SH-SY5Y (cell line): Measurements from ENCODE around the gene IL10.

Experiments used
- GATA2 ChIP-seq: IDR thresholded peaks from 2 replicates; pipeline ENCODE4 v1.6.1; 2011; ENCODE audit warnings: mild to moderate bottlenecking, low read depth, low read length
- GATA3 ChIP-seq: IDR thresholded peaks from 2 replicates; pipeline ENCODE4 v1.6.1; 2011; ENCODE audit warnings: low read depth, mild to moderate bottlenecking, low read length, moderate library complexity

IL10 gene

DNA sequence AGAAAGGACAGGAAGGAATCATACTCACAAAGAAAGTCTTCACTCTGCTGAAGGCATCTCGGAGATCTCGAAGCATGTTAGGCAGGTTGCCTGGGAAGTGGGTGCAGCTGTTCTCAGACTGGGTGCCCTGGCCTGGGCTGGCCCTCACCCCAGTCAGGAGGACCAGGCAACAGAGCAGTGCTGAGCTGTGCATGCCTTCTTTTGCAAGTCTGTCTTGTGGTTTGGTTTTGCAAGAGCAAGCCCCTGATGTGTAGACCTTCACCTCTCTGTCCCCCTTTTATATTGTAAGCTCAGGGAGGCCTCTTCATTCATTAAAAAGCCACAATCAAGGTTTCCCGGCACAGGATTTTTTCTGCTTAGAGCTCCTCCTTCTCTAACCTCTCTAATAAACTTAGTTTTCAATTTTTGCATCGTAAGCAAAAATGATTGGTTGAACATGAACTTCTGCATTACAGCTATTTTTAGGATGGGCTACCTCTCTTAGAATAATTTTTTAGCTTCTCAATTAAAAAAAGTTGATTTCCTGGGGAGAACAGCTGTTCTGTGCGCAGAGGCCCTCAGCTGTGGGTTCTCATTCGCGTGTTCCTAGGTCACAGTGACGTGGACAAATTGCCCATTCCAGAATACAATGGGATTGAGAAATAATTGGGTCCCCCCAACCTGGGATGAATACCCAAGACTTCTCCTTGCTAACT lies at the start of gene IL10:
TSS of gene IL10 (minus strand) at position 252 of the 695 bp plus-strand sequence. CDS start at position 193, 59 bp downstream.
- TF ChIP-seq GATA2 (no peak), GATA3 (no peak)

DNA sequence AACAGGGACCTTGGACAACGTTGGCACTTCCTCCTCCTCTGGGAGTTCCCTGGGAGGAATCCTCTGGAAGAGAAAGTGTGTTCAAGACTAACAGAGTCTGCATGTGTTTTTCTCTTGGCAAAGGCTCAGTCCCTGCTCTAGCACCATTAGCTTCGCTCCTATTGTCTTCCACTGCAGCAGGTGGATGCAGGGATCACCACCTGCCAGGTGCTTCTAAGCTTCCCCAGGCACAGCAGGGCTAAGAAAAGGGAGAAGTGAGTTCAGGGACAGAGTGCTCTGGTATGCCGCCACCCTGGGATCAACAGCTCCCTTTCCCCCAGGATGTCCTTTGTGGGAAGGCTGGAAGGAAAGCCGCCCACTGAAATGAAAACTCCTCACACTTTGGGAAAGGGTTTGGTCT lies 49.2 kb upstream of the IL10 start:
- no peak for TF ChIP-seq GATA2
- TF ChIP-seq GATA3: no peak

DNA sequence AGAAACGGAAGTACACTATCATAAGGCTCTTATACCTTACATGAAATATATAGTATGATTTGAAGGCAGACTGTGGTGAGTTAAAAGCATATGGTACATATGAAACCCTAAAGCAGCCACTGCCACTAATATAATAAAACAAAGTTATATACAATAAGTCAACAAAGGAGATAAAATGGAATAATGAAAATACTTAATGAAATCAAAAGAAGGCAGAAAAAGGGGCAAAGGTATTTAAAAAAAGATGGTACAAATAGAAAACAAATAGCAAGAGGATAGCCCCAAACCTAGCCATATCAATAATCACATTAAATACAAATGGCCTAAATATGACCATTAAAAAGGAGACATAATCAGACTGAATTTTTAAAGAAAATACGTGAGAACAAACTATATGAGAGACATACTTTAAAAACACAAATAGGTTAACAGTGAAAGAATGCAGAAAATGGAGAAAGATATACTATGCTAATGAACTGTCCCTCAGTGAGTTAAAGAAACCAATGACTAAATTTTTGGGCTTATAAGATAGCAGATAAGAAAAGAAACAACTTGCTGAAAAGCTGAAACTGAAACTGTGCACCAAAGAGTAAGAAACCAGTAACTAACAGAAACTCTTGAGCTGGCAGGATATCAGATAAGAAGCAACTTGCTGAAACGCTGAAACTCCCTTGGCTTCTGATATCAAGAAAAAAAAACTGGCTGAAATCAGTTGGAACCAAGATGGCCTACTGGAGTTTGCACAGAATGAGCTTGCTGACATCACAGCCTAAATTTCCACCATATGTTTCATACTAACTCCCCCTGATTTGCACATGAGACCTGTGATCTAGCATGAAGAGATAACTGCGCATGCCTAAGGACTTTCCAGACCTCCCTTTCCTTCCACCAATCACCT lies 44.3 kb upstream of the IL10 start:
- TF ChIP-seq GATA2 (no peak), GATA3 (no peak)

DNA sequence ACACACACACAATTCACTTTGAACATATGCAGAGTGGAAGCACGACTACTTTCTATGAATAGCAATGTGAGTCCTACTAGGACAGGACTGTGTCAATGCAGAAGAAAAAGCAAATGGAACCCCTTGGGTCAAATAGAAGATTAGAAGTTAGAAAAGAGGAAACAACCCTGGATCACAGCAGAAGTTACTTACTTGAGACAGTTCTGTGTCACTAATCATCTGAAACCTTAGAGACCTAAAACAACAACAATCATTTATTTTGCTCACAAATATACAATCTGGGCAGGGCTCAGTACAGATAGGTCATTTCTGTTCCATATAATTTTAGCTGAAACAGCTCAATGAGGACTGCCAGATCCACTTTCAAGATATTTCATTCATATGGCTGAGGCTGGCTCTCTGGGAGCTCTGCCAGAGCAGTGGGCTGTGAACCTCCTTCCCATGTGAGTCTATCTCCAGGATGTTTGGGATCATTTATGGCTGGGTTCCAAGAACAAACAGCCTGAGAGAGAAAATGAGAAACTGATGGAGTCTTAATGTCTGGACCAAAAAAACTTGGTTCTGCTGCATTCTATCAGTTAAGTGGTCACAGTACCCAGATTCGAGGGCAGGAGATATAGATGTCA lies 42.5 kb upstream of the IL10 start:
- TF ChIP-seq GATA3 (peak; percentile 82; the same call in 1 of the 2 replicates), GATA2 (peak; percentile 92)

DNA sequence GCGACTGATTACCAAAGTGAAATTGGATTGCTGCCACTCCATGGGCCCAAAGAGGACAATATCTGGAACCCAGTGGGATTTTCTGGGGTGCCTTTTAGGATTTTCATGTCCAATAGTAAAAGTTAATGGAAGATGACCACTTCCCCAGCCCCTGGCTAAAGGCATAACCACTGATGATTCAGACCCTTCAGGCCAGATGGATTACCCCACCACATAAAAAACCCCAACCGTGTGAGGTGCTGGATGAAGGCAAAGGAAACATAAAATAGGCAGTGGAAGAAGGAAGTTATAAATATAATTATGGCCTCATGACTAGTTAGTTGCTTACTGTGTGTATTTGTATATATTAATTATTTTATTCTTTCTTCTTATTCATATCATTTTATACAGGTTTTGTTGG lies 40.2 kb upstream of the IL10 start:
- no peak for TF ChIP-seq GATA2
- no peak for TF ChIP-seq GATA3

DNA sequence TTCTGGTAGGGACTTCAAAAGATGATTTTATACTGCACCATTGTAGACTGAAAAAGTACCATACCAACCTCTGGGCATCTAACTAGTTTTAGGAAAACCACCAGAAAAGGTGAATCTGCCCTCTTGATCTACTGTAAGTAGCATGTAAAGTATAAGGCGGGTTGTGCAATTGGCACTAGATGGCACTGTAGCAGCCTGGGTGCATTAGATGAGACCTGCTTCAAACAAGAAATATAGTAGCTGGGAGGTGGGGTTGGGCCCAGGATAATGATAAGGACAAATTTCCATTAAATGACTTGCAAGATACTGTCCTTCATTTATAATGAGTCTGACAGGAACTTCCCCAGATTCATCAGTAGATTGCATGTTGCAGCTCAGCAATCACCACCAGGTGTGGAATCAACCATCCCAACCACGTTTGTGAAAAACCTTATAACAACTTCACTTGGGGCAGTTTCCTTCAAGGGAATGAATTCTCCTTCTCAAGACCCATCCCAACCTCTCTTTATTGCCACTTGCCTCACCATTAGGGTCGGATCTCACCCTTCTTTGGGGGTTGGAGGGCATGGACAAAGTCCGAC lies 37.3 kb upstream of the IL10 start:
- TF ChIP-seq GATA2: no peak
- TF ChIP-seq GATA3: no peak

DNA sequence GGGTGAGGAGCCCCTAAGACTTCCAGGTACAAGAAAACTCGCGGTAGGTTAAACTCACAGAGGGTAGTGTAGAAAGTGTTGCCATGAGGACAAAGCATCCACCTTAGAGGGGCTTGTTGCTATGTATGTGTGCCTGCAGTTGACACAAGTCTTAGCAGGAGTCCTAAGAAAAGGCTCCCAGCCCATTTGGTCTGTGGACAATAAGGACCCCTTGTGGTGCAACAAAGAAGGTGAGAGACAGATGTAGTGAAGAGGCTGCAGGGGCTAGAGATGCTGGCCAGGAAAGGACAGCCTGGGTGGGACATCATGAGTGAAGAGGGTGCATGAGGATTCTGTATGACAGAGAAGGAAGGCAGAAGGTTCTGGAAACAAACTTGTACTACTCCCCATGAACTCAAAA lies 36.3 kb upstream of the IL10 start:
- TF ChIP-seq GATA3: no peak
- TF ChIP-seq GATA2: no peak

DNA sequence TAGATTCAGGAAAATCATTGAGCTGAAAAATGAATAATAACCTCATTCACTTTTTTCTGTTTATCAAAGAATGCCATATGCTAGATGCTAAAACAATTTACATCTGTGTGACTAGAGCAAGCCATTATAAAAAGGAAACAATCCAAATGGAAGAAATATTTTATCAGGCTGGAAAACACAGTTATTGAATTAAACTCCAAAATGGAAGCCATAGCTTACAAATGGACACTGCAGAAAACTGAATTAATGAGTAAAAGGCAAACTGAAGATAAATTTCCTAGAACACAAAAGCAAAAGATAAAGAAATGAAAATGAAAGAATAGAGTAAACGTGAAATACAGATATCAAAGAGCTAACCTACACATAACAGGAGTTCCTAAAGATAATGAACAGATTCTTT lies 33.1 kb upstream of the IL10 start:
- no peak; the same call in 1 of the 2 replicates for TF ChIP-seq GATA3
- peak; percentile 38; the same call in 1 of the 2 replicates for TF ChIP-seq GATA2

DNA sequence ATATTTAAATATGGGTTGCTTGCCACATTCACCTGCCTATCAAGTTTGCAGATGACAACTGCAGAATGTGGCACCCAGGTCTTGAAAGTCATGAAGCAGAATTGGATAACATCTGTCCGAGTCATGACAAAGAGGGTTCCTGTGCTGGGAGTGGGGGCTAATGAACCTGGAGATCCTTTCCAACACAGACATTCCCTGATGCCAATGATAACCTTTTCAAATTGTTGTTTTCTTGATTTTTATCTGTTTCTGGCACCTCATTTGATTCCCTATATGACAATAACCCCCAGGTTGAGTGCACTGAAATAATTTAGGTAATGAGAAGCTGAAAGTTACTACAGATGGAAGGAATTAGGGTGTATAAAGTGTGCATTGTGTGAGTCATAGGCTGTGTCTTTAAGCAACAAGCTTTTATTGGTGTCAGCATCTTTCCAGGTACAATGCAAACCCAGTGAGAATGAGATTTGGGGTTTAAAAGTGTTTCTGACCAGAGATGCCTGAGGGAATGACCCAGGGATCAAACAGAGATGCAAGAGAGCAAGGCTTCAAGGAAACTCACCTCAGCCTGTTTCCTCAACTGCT lies 32.0 kb upstream of the IL10 start:
- TF ChIP-seq GATA2 (peak; percentile 91), GATA3 (peak; percentile 84)

DNA sequence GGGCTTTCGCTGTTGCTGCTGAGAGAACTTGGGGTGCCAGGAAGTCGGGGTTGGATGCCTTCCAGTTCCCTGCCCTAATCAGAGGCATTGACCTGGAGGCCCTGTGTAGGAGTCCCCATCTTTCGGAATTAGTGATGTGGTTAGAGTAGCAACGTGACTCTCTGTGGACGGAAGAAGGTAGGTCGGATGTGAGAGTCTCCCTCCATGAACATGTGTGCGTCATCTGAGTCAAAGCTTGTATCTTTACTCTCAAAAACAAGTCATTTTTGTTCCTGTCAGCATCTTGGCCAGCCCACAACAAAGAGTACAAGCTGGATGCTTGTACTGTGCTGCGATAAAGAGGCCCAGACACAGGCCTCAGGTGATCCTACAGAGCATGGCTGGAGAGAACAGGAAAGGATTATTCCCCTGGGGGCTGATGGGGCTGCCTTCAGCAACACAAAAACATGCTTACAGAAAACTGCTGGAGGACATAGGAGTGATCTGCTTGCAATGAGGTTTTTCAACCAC lies 31.0 kb upstream of the IL10 start:
- TF ChIP-seq GATA2: no peak
- no peak for TF ChIP-seq GATA3

DNA sequence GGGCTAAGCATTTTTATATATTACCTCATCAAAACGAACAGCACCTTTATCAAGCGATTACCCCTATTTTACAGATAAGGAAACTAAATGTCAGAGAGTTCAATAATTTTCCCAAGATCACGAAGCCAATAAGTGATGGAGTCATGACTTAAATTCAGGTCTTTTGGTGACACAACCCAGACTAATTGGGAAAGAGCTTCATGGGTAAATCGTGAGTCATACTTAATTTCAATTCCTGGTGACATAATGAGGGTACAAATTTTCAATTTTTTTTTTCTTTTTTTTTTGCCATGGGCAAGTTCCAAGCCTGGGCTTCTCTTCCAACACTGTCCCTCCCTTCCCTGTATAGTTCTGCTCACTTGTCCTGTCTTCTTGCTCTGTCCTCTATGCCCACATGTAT lies 30.1 kb upstream of the IL10 start:
- TF ChIP-seq GATA2 (no peak), GATA3 (no peak)

DNA sequence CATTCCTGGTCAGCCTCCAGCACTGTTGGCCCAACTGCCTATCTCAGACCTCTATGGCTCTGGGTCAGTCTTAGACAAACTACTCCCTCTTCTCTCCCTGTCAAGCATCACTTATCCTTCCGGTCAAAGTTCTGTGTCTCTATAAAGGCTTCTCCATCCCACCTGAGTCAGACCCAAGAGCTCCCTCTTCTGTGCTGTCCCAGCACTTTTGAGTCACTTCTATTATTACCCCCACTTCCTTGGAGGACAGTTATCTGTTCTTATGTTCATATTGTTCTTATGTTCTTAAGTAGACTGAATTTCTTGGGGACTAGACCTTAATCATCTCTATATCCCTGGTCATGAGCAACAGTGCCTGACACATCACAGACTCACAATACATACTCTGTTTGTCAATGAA lies 29.2 kb upstream of the IL10 start:
- TF ChIP-seq GATA3: no peak
- no peak for TF ChIP-seq GATA2

DNA sequence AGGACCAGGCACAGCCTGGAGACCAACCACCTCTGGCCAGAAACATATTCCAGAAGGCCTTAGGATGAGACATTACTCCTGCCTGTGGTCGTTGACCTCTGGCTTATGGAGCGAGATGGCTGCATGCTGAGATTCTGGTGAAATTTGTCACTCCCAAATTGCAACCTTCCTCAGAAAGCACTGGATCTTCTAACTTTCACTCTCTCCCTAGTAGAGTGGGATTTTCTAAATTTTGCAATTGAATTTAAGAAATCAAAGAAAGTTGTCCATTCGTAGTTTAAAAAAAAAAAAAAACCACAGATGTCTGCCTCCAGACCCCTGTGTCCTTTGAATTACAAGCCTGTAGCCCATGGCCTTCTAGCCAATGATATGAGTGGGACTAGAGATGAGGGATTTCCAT lies 28.6 kb upstream of the IL10 start:
- no peak for TF ChIP-seq GATA2

DNA sequence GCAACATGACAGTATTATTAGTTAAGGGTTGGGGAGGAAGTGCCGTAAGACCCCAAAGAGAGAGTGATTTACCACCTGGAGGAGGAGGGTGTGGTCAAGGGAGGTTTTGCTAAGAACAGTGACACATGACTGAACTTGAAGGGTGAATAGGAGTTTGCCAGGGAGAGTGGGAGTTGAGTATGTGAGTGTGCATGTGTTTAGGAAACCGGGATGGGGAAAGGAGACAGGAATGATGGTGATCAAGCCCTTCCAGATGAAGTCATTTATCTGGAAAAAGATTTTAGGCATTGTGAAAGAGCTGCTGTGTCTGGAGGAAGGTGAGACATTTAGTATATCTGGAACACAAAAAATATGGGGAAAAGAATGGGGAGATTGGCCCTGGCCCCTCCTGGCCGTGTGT lies 28.1 kb upstream of the IL10 start:
- no peak for TF ChIP-seq GATA2
